Measurements from ENCODE around the gene ITPKB.

GRCh38 chr1:226748306-226748705, 9.2 kb upstream of the ITPKB start:
- no peak for TF ChIP-seq CTCF (IDR thresholded peaks at IDR 0.05; ENCODE audit: insufficient read depth, low read length)
- TF ChIP-seq POLR2AphosphoS5 (IDR thresholded peaks at IDR 0.05; ENCODE audit: low read depth), result no peak
- no peak for TF ChIP-seq REST (IDR thresholded peaks at IDR 0.05; ENCODE audit: insufficient replicate concordance, low read depth)
- no peak for TF ChIP-seq GABPA (IDR thresholded peaks at IDR 0.05; ENCODE audit: low read depth)
- no peak for TF ChIP-seq SPI1 (IDR thresholded peaks at IDR 0.05; ENCODE audit: borderline replicate concordance, low read depth)
